ENCODE data around the gene VPS26A.

VPS26A gene

DNA sequence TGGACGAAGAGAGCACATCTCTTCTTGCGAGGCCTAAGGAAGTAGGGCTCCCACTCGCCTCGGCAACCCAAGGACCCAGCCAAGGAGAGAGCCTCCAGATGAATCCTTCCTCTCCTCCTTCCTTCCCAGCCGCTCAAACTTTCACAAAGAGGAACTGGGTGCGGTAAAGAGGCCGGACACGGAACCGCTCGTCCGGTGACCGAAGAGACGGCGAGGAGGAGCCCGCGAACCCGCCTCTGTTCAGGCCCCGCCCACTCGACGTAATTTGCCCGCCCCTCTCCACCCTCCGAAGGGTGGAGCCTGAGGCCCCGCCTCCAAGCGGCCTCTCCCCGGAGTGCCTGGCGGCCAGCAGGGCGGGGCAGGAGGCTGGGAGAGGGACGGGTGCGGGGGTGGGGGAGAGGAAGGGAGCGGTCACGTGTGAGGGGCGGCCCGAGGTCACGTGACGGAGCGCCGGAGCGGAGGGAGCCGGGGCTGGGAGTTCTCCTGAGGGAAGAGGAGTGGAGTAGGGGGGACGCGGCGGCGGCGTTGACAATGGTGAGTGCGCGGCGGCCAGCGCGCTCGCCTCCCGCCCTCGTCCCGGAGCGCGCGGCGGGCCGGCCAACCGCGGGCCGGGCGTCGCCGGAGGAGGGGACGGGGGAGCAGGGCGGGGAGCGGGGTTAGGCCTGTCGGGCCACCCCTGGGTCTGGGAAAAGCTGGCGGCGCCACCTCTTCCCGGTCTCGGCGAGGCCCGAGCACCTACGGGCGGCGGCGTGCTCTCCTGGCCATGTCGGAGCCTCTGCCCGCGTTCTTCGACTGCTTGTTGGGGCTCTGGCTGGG lies at the start of gene VPS26A:
Gene VPS26A, plus strand, starts transcription at position 432 of the 816 bp plus-strand sequence. Its CDS starts 100 bp downstream, at position 532.
- TF ChIP-seq, protein P1, sequence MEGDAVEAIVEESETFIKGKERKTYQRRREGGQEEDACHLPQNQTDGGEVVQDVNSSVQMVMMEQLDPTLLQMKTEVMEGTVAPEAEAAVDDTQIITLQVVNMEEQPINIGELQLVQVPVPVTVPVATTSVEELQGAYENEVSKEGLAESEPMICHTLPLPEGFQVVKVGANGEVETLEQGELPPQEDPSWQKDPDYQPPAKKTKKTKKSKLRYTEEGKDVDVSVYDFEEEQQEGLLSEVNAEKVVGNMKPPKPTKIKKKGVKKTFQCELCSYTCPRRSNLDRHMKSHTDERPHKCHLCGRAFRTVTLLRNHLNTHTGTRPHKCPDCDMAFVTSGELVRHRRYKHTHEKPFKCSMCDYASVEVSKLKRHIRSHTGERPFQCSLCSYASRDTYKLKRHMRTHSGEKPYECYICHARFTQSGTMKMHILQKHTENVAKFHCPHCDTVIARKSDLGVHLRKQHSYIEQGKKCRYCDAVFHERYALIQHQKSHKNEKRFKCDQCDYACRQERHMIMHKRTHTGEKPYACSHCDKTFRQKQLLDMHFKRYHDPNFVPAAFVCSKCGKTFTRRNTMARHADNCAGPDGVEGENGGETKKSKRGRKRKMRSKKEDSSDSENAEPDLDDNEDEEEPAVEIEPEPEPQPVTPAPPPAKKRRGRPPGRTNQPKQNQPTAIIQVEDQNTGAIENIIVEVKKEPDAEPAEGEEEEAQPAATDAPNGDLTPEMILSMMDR (IDR thresholded peaks at IDR 0.05; ENCODE audit: low read depth, low read length): no peak
- peak within 1 kb of the TSS; percentile 86 for H3K4me3 ChIP-seq (ENCODE audit: low read depth, low read length)

DNA sequence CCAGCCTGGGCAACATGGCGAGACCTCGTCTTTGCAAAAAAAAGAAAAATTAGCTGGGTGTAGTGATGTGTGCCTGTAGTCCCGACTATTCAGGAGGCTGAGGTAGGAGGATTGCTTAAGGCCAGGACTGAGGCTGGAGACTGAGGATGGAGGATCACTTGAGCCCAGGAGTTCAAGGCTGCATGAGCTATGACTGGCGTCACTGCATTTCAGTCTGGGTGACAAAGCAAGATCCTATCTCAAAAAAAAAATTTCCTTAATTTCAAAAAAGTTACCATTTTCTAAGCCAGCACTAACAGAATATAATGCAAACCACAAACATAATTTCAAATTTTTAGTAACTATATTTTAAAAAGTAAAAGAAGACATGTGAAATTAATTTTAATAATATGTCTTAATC lies 49.4 kb upstream of the VPS26A start:
- TF ChIP-seq, protein P1 (IDR thresholded peaks at IDR 0.05; ENCODE audit: low read depth, low read length): no peak
- H3K4me3 ChIP-seq (ENCODE audit: low read depth, low read length): no peak overlapping the region

DNA sequence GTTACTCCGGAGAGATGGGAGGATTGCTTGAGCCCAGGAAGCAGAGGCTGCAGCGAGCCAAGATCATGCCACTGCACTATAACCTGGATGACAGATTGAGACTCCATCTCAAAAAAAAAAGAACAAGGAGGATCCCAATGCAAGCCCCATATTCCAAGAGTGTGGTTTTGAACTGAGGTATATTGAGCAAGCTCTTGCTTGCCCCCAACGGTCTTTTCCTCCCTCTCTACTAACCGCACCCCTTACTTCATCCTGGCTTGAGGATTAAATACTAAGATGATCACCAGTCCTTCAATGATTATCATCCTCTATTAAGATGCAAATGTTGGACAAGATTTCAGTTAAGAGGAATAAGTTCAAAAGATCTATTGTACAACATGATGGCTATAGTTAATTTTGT lies 48.5 kb upstream of the VPS26A start:
- TF ChIP-seq, protein P1 (IDR thresholded peaks at IDR 0.05; ENCODE audit: low read depth, low read length): no peak
- H3K4me3 ChIP-seq (ENCODE audit: low read depth, low read length): no peak overlapping the region

DNA sequence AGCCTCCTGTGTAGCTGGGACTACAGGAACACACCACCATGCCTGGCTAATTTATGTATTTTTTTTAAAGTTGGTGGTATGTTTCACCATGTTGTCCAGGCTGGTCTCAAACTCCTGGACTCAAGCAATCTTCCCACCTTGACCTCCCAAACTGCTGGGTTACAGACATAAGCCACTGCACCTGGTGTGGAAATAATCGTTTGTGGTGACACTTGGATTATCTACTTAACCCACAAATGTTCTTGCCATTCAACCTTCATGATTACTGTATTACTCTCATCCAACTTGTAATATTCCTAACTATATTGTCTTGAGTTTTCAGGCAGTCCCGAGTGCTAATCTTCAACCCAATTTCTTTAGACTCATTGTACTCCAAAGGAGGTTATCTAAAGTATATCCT lies 45.7 kb upstream of the VPS26A start:
- TF ChIP-seq, protein P1 (IDR thresholded peaks at IDR 0.05; ENCODE audit: low read depth, low read length): no peak
- no peak overlapping the region for H3K4me3 ChIP-seq (ENCODE audit: low read depth, low read length)

DNA sequence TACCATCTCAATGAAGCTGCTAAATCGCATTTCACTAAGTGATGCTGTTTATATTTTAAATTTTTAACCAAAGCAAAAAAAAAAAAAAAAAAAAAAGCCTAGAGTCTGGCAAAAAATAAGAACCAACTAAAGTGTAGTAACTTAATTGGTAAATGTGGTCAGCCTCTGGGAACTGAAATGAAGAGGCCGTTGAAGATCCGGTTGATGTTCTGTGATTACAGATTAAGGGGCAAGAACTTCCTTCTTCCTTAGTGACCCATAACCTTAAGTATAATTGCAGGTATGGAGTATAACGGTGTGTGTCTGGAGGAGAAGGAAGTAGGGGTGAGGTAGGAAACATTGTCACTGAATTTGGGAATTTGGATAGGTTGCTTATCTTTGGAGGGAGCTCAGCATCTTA lies 43.8 kb upstream of the VPS26A start:
- TF ChIP-seq, protein P1 (IDR thresholded peaks at IDR 0.05; ENCODE audit: low read depth, low read length): no peak

DNA sequence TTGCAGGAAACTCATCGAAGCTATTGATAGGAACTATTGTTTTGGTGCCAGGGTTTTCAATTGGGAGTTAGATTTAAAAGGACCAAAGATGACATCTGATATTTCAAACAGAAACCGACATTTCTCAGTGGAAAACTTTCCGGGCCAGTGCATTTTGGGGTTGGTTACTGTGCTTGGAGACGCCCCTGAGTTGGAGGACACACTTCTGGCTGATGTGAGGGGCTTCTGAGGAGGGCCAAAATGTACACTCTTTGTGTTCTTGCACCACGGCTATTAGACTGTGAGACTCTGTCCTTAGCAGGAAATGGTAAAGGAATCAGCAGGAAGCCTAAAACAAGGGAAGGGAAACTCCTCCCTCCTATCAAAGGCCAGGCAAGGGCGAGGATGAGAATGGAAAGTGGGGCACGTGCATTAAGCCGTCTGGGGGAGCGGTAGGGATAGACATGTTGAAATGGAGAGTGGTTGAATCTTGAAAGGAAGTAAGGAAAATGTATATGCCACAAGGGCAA lies 37.9 kb upstream of the VPS26A start:
- no peak overlapping the region for H3K4me3 ChIP-seq (ENCODE audit: low read depth, low read length)
- TF ChIP-seq, protein P1 (IDR thresholded peaks at IDR 0.05; ENCODE audit: low read depth, low read length): no peak

More for the DNA sequence above, 43.8 kb upstream of the VPS26A start:
- no peak overlapping the region for H3K4me3 ChIP-seq (ENCODE audit: low read depth, low read length)
